Smooth muscle cell (in vitro differentiated cells): ENCODE results near the gene PLXNA3. TPM values are rescaled to one million over a fixed set of nuclear protein-coding genes. Genes with fewer than 3 reads are reported as not detected.

Experiments
- DNase-seq: peaks from one replicate; lab custom pipeline; 2025; ENCODE audit not compliant: unreplicated experiment; lab: John Stamatoyannopoulos, UW
- H2AFZ ChIP-seq: fragments of 200-600 bp; sonication (generic); 2 replicates; pipeline ENCODE4 v1.6.0; 2016; ENCODE audit warnings: antibody characterized with exemption, low read depth, mild to moderate bottlenecking
- H3F3A ChIP-seq: fragments of 200-600 bp; sonication (generic); 2 replicates; pipeline ENCODE4 v1.6.0; 2017; ENCODE audit warnings: antibody characterized with exemption, low read depth
- H3K27ac ChIP-seq: fragments of 200-600 bp; sonication (generic); 2 replicates; pipeline ENCODE4 v1.5.1; 2016; ENCODE audit warnings: low read depth, mild to moderate bottlenecking
- H3K27me3 ChIP-seq: fragments of 200-600 bp; sonication (generic); 2 replicates; pipeline ENCODE4 v1.6.1; 2016; ENCODE audit warnings: low read depth, mild to moderate bottlenecking
- H3K36me3 ChIP-seq: fragments of 200-600 bp; sonication (generic); 2 replicates; pipeline ENCODE4 v1.5.1; 2016; ENCODE audit warnings: low read depth
- H3K4me1 ChIP-seq: fragments of 200-600 bp; sonication (generic); 2 replicates; pipeline ENCODE4 v1.5.1; 2016; ENCODE audit warnings: low read depth
- H3K4me2 ChIP-seq: fragments of 200-600 bp; sonication (generic); 2 replicates; pipeline ENCODE4 v1.6.0; 2016; ENCODE audit warnings: mild to moderate bottlenecking
- H3K4me3 ChIP-seq: fragments of 200-600 bp; sonication (generic); 2 replicates; pipeline ENCODE4 v1.5.1; 2016; ENCODE audit warnings: mild to moderate bottlenecking
- H3K79me2 ChIP-seq: fragments of 200-600 bp; sonication (generic); 2 replicates; pipeline ENCODE4 v1.6.0; 2016; ENCODE audit warnings: low read depth, mild to moderate bottlenecking
- H3K9ac ChIP-seq: fragments of 200-600 bp; sonication (generic); 2 replicates; pipeline ENCODE4 v1.6.0; 2016; ENCODE audit warnings: low read depth
- H3K9me3 ChIP-seq: fragments of 200-600 bp; sonication (generic); replicated peaks from 2 replicates; pipeline ENCODE4 v1.5.1; 2016; ENCODE audit warnings: low read depth
- H4K20me1 ChIP-seq: fragments of 200-600 bp; sonication (generic); 2 replicates; pipeline ENCODE4 v1.6.0; 2016; ENCODE audit warnings: low read depth
- CTCF ChIP-seq: fragments of 200-600 bp; sonication (generic); IDR thresholded peaks from 2 replicates; pipeline ENCODE4 v1.5.1; 2017; ENCODE audit warnings: borderline replicate concordance, mild to moderate bottlenecking, antibody characterized with exemption; ENCODE audit not compliant: insufficient read depth, poor library complexity, severe bottlenecking
- WGBS: methylation state at CpG from one replicate; pipeline ENCODE4 v1.1.7; 2016; ENCODE audit warnings: low lambda C conversion rate; 5-methylcytosine and 5-hydroxymethylcytosine counted together
- polyA plus RNA-seq: library from polyadenylated mRNA; unstranded; fragments of >200 nt; fragmentation: Nextera tagmentation; extraction: Ambion mirVana; gene quantifications from 2 replicates; pipeline ENCODE4 v1.2.1, GENCODE V29; 2016
- total RNA-seq: library from RNA; depleted of rRNA; stranded (reverse); fragments of >200 nt; gene quantifications from 2 replicates; pipeline ENCODE4 v1.2.3, GENCODE V29; 2014

The PLXNA3 gene
- total and polyA plus RNA-seq, 2 experiments from 2014 or later: 33.6 to 38.2 TPM

- Histone ChIP-seq H3K9me3 (no peaks in the 10 kb centered on the region), H4K20me1 (peaks cover 7% of the 10 kb centered on the region), H3K79me2 (peaks cover 29% of the 10 kb centered on the region), H2AFZ (no peak overlapping the region), H3K9ac (peak overlapping the region; percentile 36), H3K4me3 (peak overlapping the region; percentile 50), H3K4me2 (peak overlapping the region; percentile 82), H3K36me3 (no peaks in the 10 kb centered on the region), H3F3A (no peaks in the 10 kb centered on the region), H3K27me3 (no peaks in the 10 kb centered on the region), H3K27ac (peak overlapping the region; percentile 28), H3K4me1 (peaks cover 6% of the 10 kb centered on the region)
- 75% methylated on average over 13 of the region's 13 CpGs for WGBS
- no peak for TF ChIP-seq CTCF
- no peak for DNase-seq
Observed at GRCh38 chrX:154444755-154445246, 13.3 kb upstream of the PLXNA3 start.

GRCh38 chrX:154445776-154446175, 12.3 kb upstream of the PLXNA3 start:
- Histone ChIP-seq H3K4me2 (no peak overlapping the region), H3K4me3 (no peak overlapping the region), H3K27me3 (no peaks in the 10 kb centered on the region)

GRCh38 chrX:154446430-154446829, 11.7 kb upstream of the PLXNA3 start:
- no peak overlapping the region for H3K9ac ChIP-seq
- H4K20me1 ChIP-seq: no peaks in the 10 kb centered on the region
- no peak for DNase-seq
- H3K27me3 ChIP-seq: no peaks in the 10 kb centered on the region
- H2AFZ ChIP-seq: no peak overlapping the region
- H3K4me1 ChIP-seq: peaks cover 6% of the 10 kb centered on the region
- no peaks in the 10 kb centered on the region for H3K9me3 ChIP-seq
- no peaks in the 10 kb centered on the region for H3K36me3 ChIP-seq
- no peaks in the 10 kb centered on the region for H3F3A ChIP-seq
- H3K27ac ChIP-seq: no peak overlapping the region
- no peak overlapping the region for H3K4me3 ChIP-seq
- WGBS: 93% methylated on average over 12 of the region's 12 CpGs
- TF ChIP-seq CTCF: no peak
- no peak overlapping the region for H3K4me2 ChIP-seq
- peaks cover 16% of the 10 kb centered on the region for H3K79me2 ChIP-seq

More at GRCh38 chrX:154445776-154446175, 12.3 kb upstream of the PLXNA3 start:
- Histone ChIP-seq H3K9me3 (no peaks in the 10 kb centered on the region), H3K9ac (no peak overlapping the region), H3K79me2 (peaks cover 19% of the 10 kb centered on the region), H3K4me1 (peaks cover 6% of the 10 kb centered on the region), H3F3A (no peaks in the 10 kb centered on the region), H2AFZ (no peak overlapping the region), H3K36me3 (no peaks in the 10 kb centered on the region), H4K20me1 (no peaks in the 10 kb centered on the region), H3K27ac (no peak overlapping the region)
- DNase-seq: no peak
- WGBS: 92% methylated on average over 16 of the region's 16 CpGs
- TF ChIP-seq CTCF: no peak

- DNase-seq: no peak
- Histone ChIP-seq H3K9ac (no peak overlapping the region), H3K79me2 (peaks cover 16% of the 10 kb centered on the region), H3K9me3 (no peaks in the 10 kb centered on the region), H3K36me3 (no peaks in the 10 kb centered on the region), H3K4me3 (no peak overlapping the region), H4K20me1 (no peaks in the 10 kb centered on the region), H3K4me2 (no peak overlapping the region), H3K27ac (no peak overlapping the region), H3K27me3 (no peaks in the 10 kb centered on the region), H2AFZ (no peak overlapping the region), H3K4me1 (peaks cover 6% of the 10 kb centered on the region), H3F3A (no peaks in the 10 kb centered on the region)
- TF ChIP-seq CTCF: no peak
- 92% methylated on average over 14 of the region's 14 CpGs for WGBS
Observed at GRCh38 chrX:154448484-154448883, 9.6 kb upstream of the PLXNA3 start.
